B cell (primary cell): Measurements from ENCODE around the gene ZNF784.

Experiments
- EZH2 ChIP-seq: IDR thresholded peaks from 2 replicates; pipeline ENCODE4 v1.6.1; 2012; ENCODE audit warnings: borderline replicate concordance, low read depth, mild to moderate bottlenecking, moderate library complexity, low read length; ENCODE audit not compliant: insufficient read depth, poor library complexity, severe bottlenecking
- TF ChIP-seq, protein P1 (sequence below): fragments of 200-600 bp; IDR thresholded peaks from one replicate; pipeline ENCODE4 v1.8.0; 2022; ENCODE audit warnings: antibody characterized with exemption, mild to moderate bottlenecking

DNA sequence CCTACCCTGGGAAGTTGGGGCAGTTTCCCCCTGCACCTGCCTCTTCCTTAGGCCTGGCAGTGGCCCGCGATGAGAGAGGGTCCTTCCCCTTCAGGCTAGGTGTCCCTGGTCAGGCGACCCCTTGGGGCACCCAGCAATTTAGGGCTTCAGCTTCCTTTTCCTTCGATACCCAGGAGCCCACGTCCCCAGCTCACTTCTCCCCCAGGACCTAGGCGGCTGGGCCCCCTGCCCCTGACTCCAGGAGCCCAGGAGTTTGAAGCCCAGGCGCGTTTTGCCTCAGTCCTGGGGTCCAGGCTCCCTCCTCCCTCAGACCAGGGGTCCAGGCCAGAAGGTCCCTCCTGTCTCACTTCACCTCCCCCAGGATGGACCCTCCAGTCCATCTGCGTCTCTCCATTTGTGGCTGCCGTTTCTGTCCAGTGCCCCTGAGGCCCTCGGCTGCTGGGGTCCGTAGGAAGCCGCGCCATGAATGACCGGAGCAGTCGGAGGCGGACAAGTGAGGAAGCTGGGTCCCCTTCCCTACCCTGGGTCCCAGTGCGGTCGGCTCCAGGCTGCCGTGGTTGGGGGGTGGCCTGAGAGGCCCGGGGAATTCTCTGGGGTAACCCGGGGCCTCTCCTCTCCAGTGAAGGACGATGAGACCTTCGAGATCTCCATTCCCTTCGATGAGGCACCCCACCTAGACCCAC lies 24.4 kb upstream of the ZNF784 start:
- TF ChIP-seq, protein P1, sequence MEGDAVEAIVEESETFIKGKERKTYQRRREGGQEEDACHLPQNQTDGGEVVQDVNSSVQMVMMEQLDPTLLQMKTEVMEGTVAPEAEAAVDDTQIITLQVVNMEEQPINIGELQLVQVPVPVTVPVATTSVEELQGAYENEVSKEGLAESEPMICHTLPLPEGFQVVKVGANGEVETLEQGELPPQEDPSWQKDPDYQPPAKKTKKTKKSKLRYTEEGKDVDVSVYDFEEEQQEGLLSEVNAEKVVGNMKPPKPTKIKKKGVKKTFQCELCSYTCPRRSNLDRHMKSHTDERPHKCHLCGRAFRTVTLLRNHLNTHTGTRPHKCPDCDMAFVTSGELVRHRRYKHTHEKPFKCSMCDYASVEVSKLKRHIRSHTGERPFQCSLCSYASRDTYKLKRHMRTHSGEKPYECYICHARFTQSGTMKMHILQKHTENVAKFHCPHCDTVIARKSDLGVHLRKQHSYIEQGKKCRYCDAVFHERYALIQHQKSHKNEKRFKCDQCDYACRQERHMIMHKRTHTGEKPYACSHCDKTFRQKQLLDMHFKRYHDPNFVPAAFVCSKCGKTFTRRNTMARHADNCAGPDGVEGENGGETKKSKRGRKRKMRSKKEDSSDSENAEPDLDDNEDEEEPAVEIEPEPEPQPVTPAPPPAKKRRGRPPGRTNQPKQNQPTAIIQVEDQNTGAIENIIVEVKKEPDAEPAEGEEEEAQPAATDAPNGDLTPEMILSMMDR: no peak
- TF ChIP-seq EZH2: no peak
